Mucosa of gallbladder (tissue), 1 donor: ENCODE data around the gene GLI2. TPM values are rescaled to one million over a fixed set of nuclear protein-coding genes. Genes with fewer than 3 reads are reported as not detected.

ENCODE experiments used
- DNase-seq: peaks from one replicate; pipeline ENCODE4 v3.0.0-alpha.2; 2020; ENCODE audit warnings: low spot score
- total RNA-seq: library from RNA; stranded (reverse); gene quantifications from one replicate; pipeline ENCODE4 v1.2.1, GENCODE V29; 2021
- donor health status: DM: no; HTN: no; CAD: no.

The GLI2 gene
- total RNA-seq = 9.2 TPM

DNA sequence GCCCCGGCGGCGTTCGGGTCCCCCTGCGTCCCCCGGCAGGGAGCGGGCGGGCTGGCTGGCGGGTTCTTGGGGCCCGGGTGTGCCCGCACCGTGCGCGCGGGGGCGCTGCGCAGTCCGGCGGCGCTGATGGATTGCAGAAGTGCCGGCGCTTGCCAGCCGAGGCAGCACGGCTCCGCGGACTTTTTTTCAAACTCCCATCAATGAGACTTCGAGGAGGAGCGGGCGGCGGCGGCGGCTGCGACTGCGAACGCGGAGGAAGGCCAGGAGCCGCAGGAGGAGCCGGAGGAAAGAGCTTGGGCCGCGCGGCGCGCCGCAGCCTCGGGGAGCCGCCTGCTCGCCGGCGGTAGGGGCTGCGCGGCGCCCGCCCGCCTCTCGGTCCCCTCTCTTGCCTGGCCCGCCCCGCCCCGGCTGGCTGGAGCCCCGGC is at the start of gene GLI2:
Gene GLI2, plus strand, starts transcription at position 123 of the 425 bp plus-strand sequence. CDS start 61,453 bp downstream, outside the sequence.
- peak; percentile 73 for DNase-seq

DNA sequence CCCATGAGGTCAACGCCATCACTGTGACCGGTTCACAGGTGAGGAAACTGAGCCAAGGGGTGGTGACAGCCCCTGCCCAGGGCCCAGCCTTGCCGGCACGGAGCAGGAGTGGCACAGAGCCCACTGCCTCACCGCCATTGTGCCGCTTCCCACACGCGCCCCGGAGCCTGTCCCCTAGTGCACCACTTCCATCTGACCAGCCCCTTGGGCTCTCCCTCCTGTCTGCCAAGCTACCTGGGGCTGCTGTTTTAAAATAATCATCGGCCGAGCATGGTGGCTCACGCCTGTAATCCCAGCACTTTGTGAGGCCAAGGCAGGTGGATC is 49.7 kb upstream of the GLI2 start:
- no peak for DNase-seq

DNA sequence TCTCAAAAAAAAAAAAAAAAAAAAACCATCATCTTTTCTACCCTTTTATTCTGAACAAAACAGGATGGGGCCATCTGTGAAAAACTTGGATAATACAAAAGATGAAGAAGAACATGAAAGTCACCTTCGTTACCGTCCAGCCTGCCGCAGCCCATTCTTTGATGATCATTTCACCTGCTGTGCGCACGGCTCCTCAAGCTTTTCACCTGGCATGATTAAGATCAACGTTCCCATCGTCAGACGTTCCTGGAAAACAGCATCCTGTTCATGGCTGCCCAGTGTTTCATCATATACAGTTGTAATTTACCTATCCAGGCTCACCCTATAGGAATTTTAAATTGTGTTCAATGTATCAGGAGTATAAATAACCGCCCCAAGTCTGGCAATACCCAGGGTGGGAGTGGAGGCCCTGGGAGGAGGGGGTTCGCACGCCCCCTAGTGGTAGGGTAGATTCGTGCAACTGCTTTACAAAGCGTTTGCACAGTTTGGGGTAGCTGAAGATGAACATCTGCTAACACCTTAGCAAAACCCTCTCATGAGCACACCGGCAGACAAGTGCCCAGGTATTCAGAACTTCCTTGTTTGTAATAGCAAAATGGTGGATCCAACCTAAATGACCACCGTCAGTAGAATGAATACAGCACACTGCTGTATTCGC is 49.0 kb upstream of the GLI2 start:
- no peak for DNase-seq

DNA sequence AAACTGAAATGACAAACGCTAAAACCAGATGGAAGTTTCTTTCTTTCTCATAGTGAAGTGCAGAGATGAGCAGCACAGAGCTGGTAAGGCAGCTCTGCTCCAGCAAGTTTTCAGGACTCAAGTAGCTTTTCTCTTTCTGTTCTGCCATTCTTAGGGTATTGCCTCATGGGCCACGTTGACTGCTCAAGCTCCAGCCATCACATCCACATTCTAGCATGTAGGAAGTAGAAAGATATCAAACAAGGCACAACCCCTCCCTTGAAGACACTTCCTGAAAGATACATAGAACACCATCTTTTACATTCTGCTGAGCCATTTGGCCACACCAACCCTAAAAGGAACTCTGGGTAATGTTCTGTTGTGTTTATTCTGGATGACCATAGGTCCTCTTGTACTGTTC is 48.5 kb upstream of the GLI2 start:
- DNase-seq = no peak

DNA sequence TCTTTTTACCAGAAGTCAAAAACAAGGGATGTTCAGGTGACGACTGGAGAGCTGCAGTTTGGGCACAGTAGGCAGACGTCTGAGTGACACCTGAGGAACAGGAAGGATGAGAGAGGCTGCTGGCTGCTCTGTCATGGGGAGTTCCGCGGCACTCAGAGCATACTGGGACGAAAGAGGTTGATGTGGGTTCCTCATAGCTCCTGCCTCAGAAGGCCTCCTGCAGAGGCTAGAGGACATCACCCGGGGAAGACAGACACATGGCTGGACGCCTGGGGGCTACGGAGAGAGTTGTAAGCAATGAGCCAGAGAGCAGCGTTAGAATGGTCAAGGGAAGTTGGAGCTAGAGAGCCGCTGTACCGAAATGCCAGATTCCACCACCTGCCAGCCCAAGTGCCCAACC is 45.1 kb upstream of the GLI2 start:
- DNase-seq = no peak

DNA sequence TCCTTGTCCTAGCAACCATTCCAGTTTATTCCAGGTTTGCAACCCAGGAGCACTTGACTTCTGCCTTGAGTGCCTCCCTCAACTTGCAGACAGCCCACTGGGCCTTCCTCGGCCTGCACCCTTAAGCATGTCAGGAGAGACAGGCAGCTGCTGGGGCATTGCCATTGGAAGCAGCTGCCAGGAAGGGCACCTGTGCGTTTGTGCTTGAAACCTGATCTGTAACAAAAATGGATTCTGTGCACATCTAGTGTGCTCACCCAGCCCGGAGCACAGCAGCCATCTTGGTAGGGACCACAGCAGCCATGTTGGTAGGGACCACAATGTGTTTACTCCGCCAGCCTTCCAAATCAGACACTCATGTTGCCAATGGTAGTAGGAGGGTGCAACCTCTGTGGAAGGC is 44.3 kb upstream of the GLI2 start:
- DNase-seq = no peak

DNA sequence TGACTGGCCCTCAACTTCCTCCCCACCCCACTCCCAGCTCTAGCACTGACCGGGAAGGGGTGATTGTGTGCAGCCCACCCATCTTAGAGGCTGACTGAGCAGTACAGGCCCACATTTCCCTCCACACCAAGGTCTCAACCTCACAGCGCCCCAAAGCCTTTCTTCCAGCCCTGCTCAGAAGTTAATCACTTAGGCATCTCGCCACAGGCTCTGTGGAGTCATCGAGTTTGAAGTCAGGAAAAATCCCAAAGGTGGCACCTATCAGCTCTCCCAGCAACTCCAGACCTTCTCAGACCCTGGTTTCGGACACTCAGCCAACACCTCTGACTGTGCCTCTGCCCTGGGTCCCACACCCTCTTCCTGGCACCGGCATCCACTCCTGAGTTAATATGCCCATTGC is 43.0 kb upstream of the GLI2 start:
- DNase-seq = no peak

DNA sequence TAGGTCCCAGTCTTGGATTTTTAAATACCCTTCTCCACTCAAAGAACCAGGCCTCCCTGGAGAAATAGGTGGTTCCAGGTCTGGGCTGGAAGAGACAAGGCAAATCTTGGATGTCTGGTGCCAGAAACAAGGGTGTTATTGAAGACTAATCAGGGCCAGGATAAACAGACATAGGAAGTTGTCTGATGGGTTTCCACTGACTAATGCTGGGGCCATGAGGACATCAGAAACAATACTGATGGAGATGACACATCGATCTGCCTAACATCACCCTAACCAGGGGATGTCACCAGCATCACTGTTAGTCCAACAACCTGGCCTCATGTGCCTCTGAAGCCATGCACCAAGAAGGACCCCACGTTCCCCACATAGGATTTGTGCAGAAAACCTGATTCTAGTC is 42.5 kb upstream of the GLI2 start:
- no peak for DNase-seq

DNA sequence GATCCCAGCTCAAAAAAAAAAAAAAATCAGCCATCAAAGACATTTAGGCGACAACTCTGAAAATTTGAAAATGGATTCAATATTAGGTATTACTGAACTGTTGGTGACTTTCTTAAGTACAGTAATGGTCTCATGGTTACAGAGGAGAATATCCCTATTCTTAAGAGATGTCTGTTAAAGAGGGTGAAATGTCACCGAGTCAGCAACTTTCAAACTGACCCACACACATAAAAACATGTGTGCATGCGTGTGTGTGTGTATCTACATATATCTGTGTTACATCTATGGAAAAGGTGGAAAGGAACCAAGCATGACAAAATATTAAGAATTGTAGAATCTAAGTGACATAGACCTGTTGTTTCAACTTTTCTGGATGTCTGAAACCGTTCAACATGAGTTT is 41.6 kb upstream of the GLI2 start:
- DNase-seq = no peak

DNA sequence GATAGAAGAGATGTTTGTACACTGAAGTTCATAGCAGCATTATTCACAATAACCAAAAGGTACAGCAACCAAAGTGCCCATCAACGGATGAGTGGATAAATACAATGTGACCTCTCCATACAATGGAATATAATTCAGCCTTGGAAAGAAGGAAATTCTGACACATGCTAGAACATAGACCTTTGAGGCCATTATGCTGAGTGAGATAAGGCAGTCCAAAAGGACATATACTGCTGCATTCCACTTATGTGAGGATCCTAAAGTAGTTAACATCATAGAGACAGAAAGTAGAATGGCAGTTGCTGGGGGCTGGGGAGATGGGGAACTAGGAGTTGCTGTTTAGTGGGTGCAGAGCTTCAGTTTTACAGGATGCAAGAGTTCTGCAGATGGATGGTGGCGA is 38.2 kb upstream of the GLI2 start:
- no peak for DNase-seq

DNA sequence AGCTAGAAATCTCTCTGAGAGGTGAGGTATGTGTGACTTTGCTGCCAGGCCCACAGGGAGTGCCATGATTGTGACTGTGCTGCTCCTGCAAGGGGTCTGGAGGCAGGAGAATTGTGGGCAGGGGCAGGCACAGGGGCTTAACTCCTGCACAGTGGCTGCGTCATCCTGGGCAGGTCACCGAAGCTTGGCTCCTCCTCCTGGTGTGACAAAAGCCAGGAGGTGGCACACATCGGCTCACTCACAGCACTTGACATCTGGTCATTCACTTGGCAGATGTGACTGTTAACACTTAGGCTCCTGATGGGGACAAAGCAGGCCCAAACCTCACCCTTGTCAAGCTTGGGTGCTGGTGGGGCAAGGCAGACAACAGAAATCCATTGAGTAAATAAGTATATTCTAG is 36.4 kb upstream of the GLI2 start:
- DNase-seq = no peak

DNA sequence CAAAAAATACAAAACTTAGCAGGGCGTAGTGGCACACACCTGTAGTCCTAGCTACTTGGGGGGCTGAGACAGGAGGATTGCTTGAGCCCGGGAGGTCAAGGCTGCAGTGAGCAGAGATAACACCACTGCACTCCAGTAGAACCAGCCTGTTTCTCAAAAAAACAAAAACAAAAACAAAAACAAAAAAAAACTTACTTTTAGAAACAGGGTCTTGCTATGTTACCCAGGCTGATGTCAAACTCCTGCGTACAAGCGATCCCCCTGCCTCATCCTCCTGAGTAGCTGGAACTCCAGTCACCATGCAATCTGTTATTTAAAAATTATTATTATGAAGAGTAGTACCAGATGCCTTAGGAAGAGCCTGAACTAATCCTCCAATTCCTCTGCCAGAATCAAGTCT is 35.0 kb upstream of the GLI2 start:
- no peak for DNase-seq

DNA sequence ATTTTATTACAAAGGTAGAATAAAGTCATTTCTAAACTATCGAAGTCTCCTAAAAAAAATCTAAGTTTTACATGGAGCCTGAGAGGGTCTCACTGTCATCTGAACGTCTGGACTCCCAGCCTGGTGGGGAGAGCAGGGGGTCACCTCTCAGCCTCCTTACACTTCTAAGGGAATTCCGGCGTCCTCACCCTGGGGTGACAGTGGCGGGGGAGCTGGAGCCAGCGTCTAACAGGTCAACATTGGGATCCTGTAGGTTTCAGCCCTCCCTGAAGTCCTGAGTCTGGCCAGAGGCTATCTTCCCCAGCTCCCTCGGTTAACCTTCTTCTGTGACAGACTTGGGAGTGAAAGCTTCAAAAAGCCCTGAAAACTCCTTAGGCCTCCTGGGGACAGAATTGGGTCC is 34.6 kb upstream of the GLI2 start:
- no peak for DNase-seq

DNA sequence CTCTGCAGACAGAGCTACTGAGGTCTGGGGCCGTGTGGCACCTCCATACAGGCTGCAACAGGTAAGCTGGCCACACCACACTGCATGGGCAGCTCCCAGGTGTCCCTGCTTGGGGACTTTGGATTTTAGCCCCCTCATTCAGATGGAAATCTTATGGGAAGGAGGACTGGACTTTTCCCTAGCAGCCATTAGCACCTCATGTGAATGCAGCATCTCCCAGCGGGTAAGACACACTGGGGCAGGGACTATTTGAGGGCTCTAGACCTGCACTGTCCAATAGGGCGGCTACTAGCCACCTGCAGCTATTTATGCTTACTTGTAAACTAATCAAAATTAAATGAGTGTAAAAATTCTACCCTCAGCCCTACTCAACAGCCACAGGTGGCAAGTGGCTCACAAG is 34.2 kb upstream of the GLI2 start:
- DNase-seq = no peak

DNA sequence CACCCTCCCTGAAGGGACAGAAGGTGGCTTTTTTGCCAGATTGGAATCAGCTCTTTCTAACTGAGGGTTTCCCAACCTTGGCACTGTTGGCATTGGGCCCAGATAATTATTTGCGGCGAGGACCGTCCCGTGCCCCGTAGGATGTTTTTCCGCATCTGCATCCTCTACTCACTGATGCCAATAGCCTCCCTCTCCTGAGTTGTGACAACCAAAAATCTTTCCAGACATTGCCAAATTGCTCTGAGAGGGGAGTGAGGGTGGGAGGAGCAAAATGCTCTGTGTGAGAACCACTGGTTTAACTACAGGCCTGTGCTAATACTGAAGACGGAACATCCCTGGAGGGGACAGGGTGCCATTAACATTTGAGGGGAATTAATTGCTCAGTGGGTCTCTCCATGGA is 33.6 kb upstream of the GLI2 start:
- DNase-seq = no peak

DNA sequence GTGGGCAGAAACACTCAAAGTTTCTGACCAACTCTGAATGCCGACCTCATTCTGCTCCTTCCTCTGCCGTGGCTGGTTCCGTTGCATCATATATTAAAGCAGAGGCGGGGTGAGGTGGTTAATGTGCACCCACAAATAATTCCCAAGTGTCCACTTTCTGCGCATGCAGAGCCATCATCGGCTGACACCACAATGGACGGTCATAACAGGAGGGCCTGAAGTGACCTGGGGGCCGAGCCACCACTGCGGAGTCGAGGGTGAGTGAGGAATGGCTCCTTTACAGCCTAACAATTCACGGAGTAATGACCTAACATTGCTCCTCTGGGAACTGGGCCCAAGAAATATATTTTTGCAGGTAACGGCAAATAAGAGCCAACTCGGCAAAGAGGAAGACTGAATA is 32.9 kb upstream of the GLI2 start:
- DNase-seq = no peak

DNA sequence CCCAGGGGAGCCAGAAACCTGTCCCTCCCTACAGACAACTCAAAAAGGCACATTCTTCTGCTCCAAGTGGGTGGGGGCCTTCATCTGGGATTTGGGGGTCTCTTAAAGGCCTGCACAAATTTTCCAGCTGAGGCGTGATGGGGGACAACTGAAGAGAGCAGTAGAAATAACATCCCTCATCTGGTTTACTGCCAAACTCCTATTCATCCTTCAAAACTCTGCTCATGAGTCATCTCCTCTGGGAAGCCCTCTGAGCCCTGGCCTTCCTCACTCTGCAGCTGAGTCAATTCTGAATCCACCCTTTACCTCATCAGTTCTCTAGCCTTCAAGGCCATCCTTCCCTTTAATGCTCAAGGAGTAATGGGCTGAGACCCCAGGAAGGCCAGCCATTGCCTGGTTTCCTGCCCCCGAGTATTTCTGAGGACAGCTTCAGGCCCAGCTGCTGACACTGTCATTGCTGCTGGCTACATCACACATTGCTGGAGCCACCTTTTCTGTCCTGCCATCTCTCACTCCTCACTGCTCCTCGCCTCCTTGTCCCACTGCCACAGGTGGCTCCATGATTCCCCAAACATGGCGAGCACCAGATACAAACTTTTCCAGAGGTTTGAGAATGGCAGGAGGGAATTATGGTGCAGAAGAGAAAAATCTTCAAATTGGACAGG is 32.2 kb upstream of the GLI2 start:
- DNase-seq = no peak

DNA sequence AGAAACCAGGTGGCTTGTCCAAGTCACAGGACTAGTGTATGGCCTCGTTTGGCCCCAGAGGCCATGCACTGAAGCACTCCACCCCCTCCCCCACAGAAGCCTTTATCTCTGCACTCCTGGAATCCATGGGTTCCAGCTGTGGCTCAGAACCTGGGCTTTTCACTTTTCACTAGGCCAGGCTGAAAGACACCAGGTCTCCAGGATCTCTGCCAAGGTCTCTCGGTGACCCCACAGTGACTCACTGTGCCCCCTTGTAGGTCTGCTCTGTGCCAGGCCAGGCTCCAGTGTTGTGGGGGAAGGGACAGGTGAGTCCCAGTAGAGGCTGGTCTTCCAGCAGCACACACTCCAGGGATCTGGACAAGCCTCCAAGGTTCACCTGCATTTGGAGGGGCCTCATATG is 31.0 kb upstream of the GLI2 start:
- DNase-seq = no peak

DNA sequence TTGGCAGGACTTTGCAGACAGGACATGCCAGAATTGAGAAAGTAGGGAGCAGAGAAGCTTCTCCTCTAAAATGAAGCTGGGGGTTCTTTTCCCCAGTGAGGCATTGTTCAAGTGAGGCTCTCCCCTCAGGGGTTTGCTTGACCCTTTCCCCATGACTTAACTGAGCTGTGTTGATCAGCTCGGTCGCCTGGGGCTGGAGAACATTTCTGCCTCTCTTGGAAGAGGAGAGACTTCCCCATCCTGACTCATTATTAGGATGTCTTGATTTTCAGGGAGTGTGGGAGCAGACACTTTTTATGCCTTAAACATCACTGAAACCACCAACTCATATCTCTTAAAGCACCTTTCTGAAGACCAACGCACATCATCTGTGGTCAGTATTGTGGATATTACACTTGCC is 27.9 kb upstream of the GLI2 start:
- DNase-seq = no peak

DNA sequence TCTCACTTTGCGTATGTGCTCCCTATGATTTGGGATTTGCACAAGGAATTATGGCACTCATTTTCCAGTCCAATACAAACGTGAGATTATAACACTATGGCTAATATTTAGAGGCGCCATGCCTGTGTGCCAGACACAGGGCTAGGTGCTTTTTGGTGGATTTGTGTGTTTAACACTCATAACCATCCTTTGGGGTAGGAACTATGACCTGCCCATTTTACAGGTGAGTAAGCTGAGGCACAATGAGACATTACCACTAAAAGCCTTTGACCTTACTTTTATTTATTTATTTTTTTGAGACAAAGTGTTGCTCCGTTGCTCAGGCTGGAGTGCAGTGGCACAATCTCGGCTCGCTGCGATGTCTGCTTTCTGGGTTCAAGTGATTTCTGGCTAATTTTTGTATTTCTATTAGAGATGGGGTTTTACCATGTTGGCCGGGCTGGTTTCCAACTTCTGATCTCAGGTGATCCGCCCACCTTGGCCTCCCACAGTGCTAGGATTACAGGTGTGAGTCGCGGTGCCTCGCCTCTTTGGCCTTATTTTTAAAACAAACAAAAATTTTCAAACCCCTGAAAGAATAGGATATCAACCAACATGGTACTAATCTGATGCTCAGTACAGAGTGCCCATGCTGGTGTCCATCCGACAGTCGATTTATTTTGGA is 26.6 kb upstream of the GLI2 start:
- DNase-seq = no peak

DNA sequence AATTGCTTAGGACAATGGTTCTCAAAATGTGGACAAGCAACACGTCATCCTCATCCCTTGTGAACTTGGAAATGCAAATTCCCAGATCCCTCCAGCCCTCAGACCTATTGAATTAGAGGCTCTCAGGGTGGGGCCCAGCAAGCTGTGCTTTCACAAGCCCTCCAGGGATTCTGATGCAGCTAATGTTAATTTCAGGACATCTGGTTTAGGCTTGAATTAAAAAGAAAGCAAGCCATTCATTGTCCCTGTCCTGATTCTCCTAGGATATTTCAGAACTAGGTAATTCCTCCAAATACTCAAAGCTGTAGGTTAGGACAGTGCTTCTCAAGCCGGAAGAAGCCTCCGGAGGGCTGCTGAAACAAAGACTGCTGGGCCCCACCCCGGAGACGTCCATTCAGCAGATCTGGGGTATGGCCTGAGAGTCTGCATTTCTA is 26.0 kb upstream of the GLI2 start:
- no peak for DNase-seq

DNA sequence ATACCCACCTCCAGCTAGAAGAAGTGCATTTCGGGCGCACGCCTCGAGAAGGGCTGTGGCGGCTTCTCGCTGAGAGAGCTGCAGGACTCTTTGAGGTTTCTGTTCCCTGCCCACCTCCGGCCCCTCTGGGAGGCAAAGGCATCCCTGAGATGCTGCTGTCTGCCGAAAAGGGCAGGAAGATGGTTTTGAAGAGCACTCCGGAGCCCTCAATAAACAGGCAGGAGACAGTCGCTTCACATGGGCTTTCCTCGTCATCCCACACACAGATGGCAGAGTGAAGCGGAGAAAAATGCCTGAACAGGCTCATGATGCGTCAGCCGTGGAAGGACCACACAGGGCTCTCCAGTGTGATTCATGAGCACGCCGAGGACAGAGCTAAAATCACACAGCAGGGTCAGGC is 25.4 kb upstream of the GLI2 start:
- no peak for DNase-seq

DNA sequence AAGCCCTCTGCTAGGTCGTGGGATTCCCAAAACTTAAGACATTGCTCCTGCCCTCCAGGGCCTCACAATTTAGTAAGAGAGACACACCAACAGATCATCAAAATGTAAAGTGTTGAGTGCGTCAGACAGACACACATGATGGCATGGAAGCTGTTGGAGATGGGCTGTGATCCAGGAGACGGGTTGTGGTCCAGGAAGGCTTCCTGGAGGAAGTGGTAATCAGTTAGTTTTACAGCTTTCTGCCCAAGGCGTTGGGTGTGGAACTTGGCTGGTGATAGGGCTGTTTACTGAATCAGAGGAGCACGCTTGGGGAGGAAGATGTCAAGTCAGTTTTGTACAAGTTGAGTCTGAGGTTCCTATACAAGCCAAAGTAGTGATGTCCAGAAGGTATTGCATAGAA is 24.0 kb upstream of the GLI2 start:
- DNase-seq = no peak
